RWPE1 (cell line): ENCODE measurements around the gene IER2.

ENCODE experiments used
- CTCF ChIA-PET: fragments of 350-600 bp; sonication (Branson Sonifier 250); formaldehyde crosslinking; extraction: SDS; loops from one replicate; lab custom pipeline; 2021; lab: Yijun Ruan, JAX
- POLR2A ChIA-PET: fragments of 400-600 bp; formaldehyde crosslinking; extraction: SDS; loops from one replicate; lab custom pipeline; 2020; ENCODE audit warnings: antibody characterized with exemption; ENCODE audit not compliant: low non-redundant PET; lab: Yijun Ruan, JAX
- DNase-seq: peaks from one replicate; pipeline ENCODE4 v3.0.0; 2012; ENCODE audit warnings: low spot score
- H3K27ac ChIP-seq: fragments of 450-650 bp; 2 replicates; pipeline ENCODE4 v1.5.1; 2017
- CTCF ChIP-seq: fragments of 450-650 bp; conservative IDR thresholded peaks from 2 replicates; pipeline ENCODE4 v1.5.1; 2017; ENCODE audit warnings: low read depth, mild to moderate bottlenecking

The IER2 gene

GRCh38 chr19:13112555-13112954 lies 37.7 kb upstream of the IER2 start:
- CTCF ChIA-PET, result no interaction called here
- peak overlapping the region; percentile 2; the same call in 1 of the 2 replicates for H3K27ac ChIP-seq
- TF ChIP-seq CTCF, result no peak
- POLR2A ChIA-PET, result no interaction called here
- DNase-seq, result no peak

- no peak for TF ChIP-seq CTCF
- CTCF ChIA-PET, result interaction anchor here (0.7 to 0.8 kb wide), 2 partner anchors 11 to 14 kb away, joined by 3 to 9 read pairs; no protein-coding TSS in a partner anchor
- no peak for DNase-seq
- peak overlapping the region; percentile 87 for H3K27ac ChIP-seq
- POLR2A ChIA-PET, result no interaction called here
Measured at GRCh38 chr19:13115936-13116281, 34.3 kb upstream of the IER2 start.

GRCh38 chr19:13116282-13117175 lies 33.7 kb upstream of the IER2 start, which contains the start of gene TRMT1:
TRMT1 (minus strand) TSS chr19:13116740; CDS start chr19:13116399, 341 bp downstream.
- POLR2A ChIA-PET, result interaction anchor here (1.4 to 1.5 kb wide), 2 partner anchors 36 to 39 kb away, joined by 5 to 6 read pairs; no protein-coding TSS in a partner anchor
- CTCF ChIA-PET, result interaction anchor here (0.7 to 0.8 kb wide), 3 partner anchors 15 to 58 kb away, joined by 3 to 9 read pairs (median 4); no protein-coding TSS in a partner anchor
- H3K27ac ChIP-seq, result peak within 1 kb of the TSS; percentile 87
- TF ChIP-seq CTCF, result no peak
- peak; percentile 99 for DNase-seq

- ChIA-PET POLR2A (interaction anchor here (1.0 to 1.5 kb wide), 4 partner anchors 15 to 38 kb away, joined by 3 to 8 read pairs (median 6); partner anchors contain the start of genes IER2 and STX10), CTCF (interaction anchor here (0.6 to 1.2 kb wide), 4 partner anchors 11 to 35 kb away, joined by 3 to 5 read pairs (median 4); no protein-coding TSS in a partner anchor)
- no peak for TF ChIP-seq CTCF
- no peak for DNase-seq
- H3K27ac ChIP-seq, result peak overlapping the region; percentile 87
Measured at GRCh38 chr19:13117176-13117771, 32.9 kb upstream of the IER2 start.

- POLR2A ChIA-PET, result interaction anchor here (1.0 to 1.5 kb wide), 4 partner anchors 14 to 37 kb away, joined by 3 to 8 read pairs (median 6); partner anchors contain the start of genes IER2 and STX10
- H3K27ac ChIP-seq, result peak within 1 kb of the TSS; percentile 87
- DNase-seq, result peak; percentile 98
- CTCF ChIA-PET, result interaction anchor here (0.6 to 1.2 kb wide), 4 partner anchors 10 to 35 kb away, joined by 3 to 5 read pairs (median 4); no protein-coding TSS in a partner anchor
- TF ChIP-seq CTCF, result no peak
Measured at GRCh38 chr19:13117772-13118423, 32.3 kb upstream of the IER2 start, which contains the start of gene NACC1. NACC1 (plus strand) TSS chr19:13118264; CDS start chr19:13135208, 16,944 bp downstream.
